IPS-11a (cell line): ENCODE measurements around the gene SH3RF3.

Experiments used
- H3K4me3 ChIP-seq: one replicate; pipeline ENCODE4 v1.5.1; 2013; ENCODE audit warnings: low read depth, low read length, control low read depth

The SH3RF3 gene

GRCh38 chr2:109439986-109440385 is 311.0 kb downstream of the SH3RF3 start:
- H3K4me3 ChIP-seq = no peak overlapping the region

GRCh38 chr2:109440499-109441156 is 311.6 kb downstream of the SH3RF3 start:
- H3K4me3 ChIP-seq = no peak overlapping the region

- no peak overlapping the region for H3K4me3 ChIP-seq
Measured at GRCh38 chr2:109442715-109443319, 313.8 kb downstream of the SH3RF3 start.

- no peak overlapping the region for H3K4me3 ChIP-seq
Measured at GRCh38 chr2:109444916-109445315, 315.9 kb downstream of the SH3RF3 start.

- no peak overlapping the region for H3K4me3 ChIP-seq
Measured at GRCh38 chr2:109446278-109447131, 317.5 kb downstream of the SH3RF3 start.

GRCh38 chr2:109447251-109447661 is 318.3 kb downstream of the SH3RF3 start:
- H3K4me3 ChIP-seq = no peak overlapping the region

- no peak overlapping the region for H3K4me3 ChIP-seq
Measured at GRCh38 chr2:109447776-109448175, 318.8 kb downstream of the SH3RF3 start.

- no peak overlapping the region for H3K4me3 ChIP-seq
Measured at GRCh38 chr2:109448207-109448606, 319.2 kb downstream of the SH3RF3 start.

- H3K4me3 ChIP-seq = no peak overlapping the region
Measured at GRCh38 chr2:109448946-109449788, 320.2 kb downstream of the SH3RF3 start.

GRCh38 chr2:109450574-109451273 is 321.7 kb downstream of the SH3RF3 start:
- H3K4me3 ChIP-seq = no peak overlapping the region

- no peak overlapping the region for H3K4me3 ChIP-seq
Measured at GRCh38 chr2:109451671-109452070, 322.7 kb downstream of the SH3RF3 start.

GRCh38 chr2:109452318-109453305 is 323.6 kb downstream of the SH3RF3 start:
- H3K4me3 ChIP-seq = no peak overlapping the region

- no peak overlapping the region for H3K4me3 ChIP-seq
Measured at GRCh38 chr2:109453371-109453995, 324.5 kb downstream of the SH3RF3 start.

GRCh38 chr2:109454304-109454703 is 325.3 kb downstream of the SH3RF3 start:
- H3K4me3 ChIP-seq = no peak overlapping the region

GRCh38 chr2:109454765-109455394 is 325.9 kb downstream of the SH3RF3 start:
- H3K4me3 ChIP-seq = no peak overlapping the region

GRCh38 chr2:109455731-109456691 is 327.0 kb downstream of the SH3RF3 start:
- no peak overlapping the region for H3K4me3 ChIP-seq

- H3K4me3 ChIP-seq = no peak overlapping the region
Measured at GRCh38 chr2:109456776-109457175, 327.8 kb downstream of the SH3RF3 start.
